Endothelial cell of umbilical vein (primary cell): ENCODE results near the gene CMIP.

Source experiments
- CTCF ChIP-seq, 2 donors: IDR thresholded peaks; 1 replicate in 1 of 2; 2 replicates in 1 of 2; pipeline ENCODE4 v1.5.1; 2011; ENCODE audit warnings: low read length in 2 of 2, mild to moderate bottlenecking in 2 of 2, moderate library complexity in 2 of 2, control low read depth in 1 of 2, inconsistent platforms in 1 of 2, low read depth in 1 of 2; ENCODE audit not compliant: insufficient read depth in 1 of 2; ENCODE audit errors: extremely low read depth in 1 of 2
- EZH2 ChIP-seq: IDR thresholded peaks from 2 replicates; pipeline ENCODE4 v1.6.1; 2012; ENCODE audit warnings: borderline replicate concordance, low read depth, mild to moderate bottlenecking, moderate library complexity, low read length, inconsistent platforms; ENCODE audit not compliant: severe bottlenecking
- FOS ChIP-seq: IDR thresholded peaks from 2 replicates; pipeline ENCODE4 v1.6.1; 2011; ENCODE audit warnings: mild to moderate bottlenecking, low read length, moderate library complexity, borderline replicate concordance; ENCODE audit not compliant: insufficient read depth
- MAX ChIP-seq: IDR thresholded peaks from 2 replicates; pipeline ENCODE4 v1.6.1; 2011; ENCODE audit not compliant: insufficient read depth, insufficient read length
- MYC ChIP-seq: IDR thresholded peaks from one replicate; pipeline ENCODE4 v1.6.1; 2011; ENCODE audit warnings: mild to moderate bottlenecking, low read depth, low read length
- POLR2A ChIP-seq: IDR thresholded peaks from 2 replicates; pipeline ENCODE4 v1.6.1; 2012; ENCODE audit warnings: low read depth, mild to moderate bottlenecking, control low read depth, low read length
- POLR2AphosphoS5 ChIP-seq: IDR thresholded peaks from 2 replicates; pipeline ENCODE4 v1.6.1; 2012; ENCODE audit warnings: low read depth, mild to moderate bottlenecking, control low read depth, low read length, moderate library complexity; ENCODE audit not compliant: insufficient read depth

GRCh38 chr16:81578076-81578475, 133.5 kb downstream of the CMIP start:
- TF ChIP-seq CTCF (IDR thresholded peaks at IDR 0.05; ENCODE audit: extremely low read depth in 1 of 2, insufficient read depth in 1 of 2, low read depth in 1 of 2, low read length in 2 of 2) (no peak), POLR2AphosphoS5 (no peak), MAX (no peak), POLR2A (no peak), MYC (no peak), EZH2 (no peak), FOS (no peak)
